ENCODE measurements around the gene LGALS9. TPM values are rescaled to one million over a fixed set of nuclear protein-coding genes. Genes with fewer than 3 reads are reported as not detected.

Gene LGALS9
- total and polyA plus RNA-seq, 9 of the 15 experiments (the other 6 are each of a cell fraction or from before 2014, with no cell fraction given) = 0.45 to 6.9 (median 2.8) TPM

- TF ChIP-seq GTF3C2 (IDR thresholded peaks at IDR 0.05; ENCODE audit: borderline replicate concordance, extremely low read depth, insufficient read length) (no peak), HES1 (IDR thresholded peaks at IDR 0.05; ENCODE audit: low read depth) (no peak), BRF1 (IDR thresholded peaks at IDR 0.05; ENCODE audit: borderline replicate concordance, extremely low read depth, insufficient read length) (no peak), MCM5 (IDR thresholded peaks at IDR 0.05; ENCODE audit: low read depth) (no peak)
These were observed 9.5 kb upstream of the LGALS9 start (continued) for GRCh38 chr17:27621536-27621935.

- ChIA-PET POLR2A (interaction anchor here (0.8 kb wide), 1 partner anchor 12 kb away, joined by 5 read pairs; no protein-coding TSS in a partner anchor), CTCF (ENCODE audit: low intra/inter-chr PET ratio) (no interaction called here)
- no peaks in the 10 kb centered on the region for H3K4me1 ChIP-seq (replicated peaks in 1 of 2; ENCODE audit: control insufficient read depth in 2 of 2, insufficient read depth in 2 of 2, low read length in 2 of 2)
- FAIRE-seq = no peak
- no peaks in the 10 kb centered on the region for H3K9me1 ChIP-seq (ENCODE audit: control insufficient read depth, insufficient read depth, low read length)
- in situ Hi-C loops (cut with MboI) = no loop called here
- ATAC-seq = no peak
- intact Hi-C loops (cut with micrococcal nuclease) = no loop called here
- no peak for DNase-seq (ENCODE audit: extremely low read depth in 1 of 4, low spot score in 3 of 4)
- no peak overlapping the region for H2AFZ ChIP-seq (ENCODE audit: low read depth, low read length)
- no peaks in the 10 kb centered on the region for H3K9me3 ChIP-seq (replicated peaks; ENCODE audit: control insufficient read depth, insufficient read depth, low read depth, low read length)
- H3K79me2 ChIP-seq (ENCODE audit: control insufficient read depth, insufficient read depth, low read length) = no peaks in the 10 kb centered on the region
- 85% methylated on average over 10 of the region's 10 CpGs for WGBS (ENCODE audit: insufficient coverage, low coverage, missing lambda C conversion rate)
- H3K36me3 ChIP-seq (ENCODE audit: control insufficient read depth, insufficient read depth, low read length) = peaks cover 82% of the 10 kb centered on the region; the same call in 2 of the 3 replicates
- H3K27ac ChIP-seq (ENCODE audit: extremely low read depth, low read depth, low read length) = no peak overlapping the region
- no peaks in the 10 kb centered on the region for H3K27me3 ChIP-seq (ENCODE audit: control insufficient read depth in 2 of 2, insufficient read depth in 2 of 2, low read length in 2 of 2)
- no peak overlapping the region for H3K9ac ChIP-seq (ENCODE audit: insufficient read depth in 1 of 2, low read depth in 2 of 2, low read length in 2 of 2)
- no TSS peak for BruUV-seq (replicated peaks)
- H3K4me2 ChIP-seq (ENCODE audit: insufficient read depth, low read length) = no peak overlapping the region
- H3K4me3 ChIP-seq = no peak overlapping the region
- no peaks in the 10 kb centered on the region; the same call in 1 of the 2 replicates for H4K20me1 ChIP-seq (replicated peaks; ENCODE audit: control insufficient read depth, insufficient read depth, low read length)
- TF ChIP-seq CREM (IDR thresholded peaks at IDR 0.05; ENCODE audit: low read depth) = no peak
- TF ChIP-seq MAX (CRISPR knock-in tag; IDR thresholded peaks at IDR 0.05) = no peak
- TF ChIP-seq ZNF311 (CRISPR knock-in tag; IDR thresholded peaks at IDR 0.05) = no peak
- no peak for TF ChIP-seq SIX5 (IDR thresholded peaks at IDR 0.05; ENCODE audit: borderline replicate concordance in 1 of 2, insufficient read depth in 1 of 2, low read depth in 1 of 2, low read length in 2 of 2)
- no peak for TF ChIP-seq HDAC3 (IDR thresholded peaks at IDR 0.05; ENCODE audit: borderline replicate concordance, partially characterized antibody)
- no peak for TF ChIP-seq SMARCC2 (IDR thresholded peaks at IDR 0.05; ENCODE audit: low read depth)
- no peak for TF ChIP-seq WHSC1 (IDR thresholded peaks at IDR 0.05; ENCODE audit: low read length)
- no peak for TF ChIP-seq ZNF3 (CRISPR knock-in tag; IDR thresholded peaks at IDR 0.05)
- TF ChIP-seq ZNF384 (IDR thresholded peaks at IDR 0.05; ENCODE audit: low read depth, low read length) = no peak
- TF ChIP-seq SMARCB1 (IDR thresholded peaks at IDR 0.05; ENCODE audit: insufficient read length, low read depth) = no peak
- TF ChIP-seq ZSCAN32 (CRISPR knock-in tag; IDR thresholded peaks at IDR 0.05) = no peak
- no peak for TF ChIP-seq ZBTB1 (CRISPR knock-in tag; IDR thresholded peaks at IDR 0.05; ENCODE audit: borderline replicate concordance, low read depth)
- no peak for TF ChIP-seq EP300 (IDR thresholded peaks at IDR 0.05; ENCODE audit: low read length)
- no peak for TF ChIP-seq ZKSCAN8 (CRISPR knock-in tag; IDR thresholded peaks at IDR 0.05)
These were observed 8.9 kb upstream of the LGALS9 start for GRCh38 chr17:27621942-27622559.
